ENCODE measurements around the gene BYSL.

GRCh38 chr6:41939848-41940758, 18.8 kb downstream of the BYSL start:
- TF ChIP-seq CTCF (IDR thresholded peaks at IDR 0.05; ENCODE audit: insufficient read depth, low read length, poor library complexity, severe bottlenecking) = no peak
- no peak for TF ChIP-seq EZH2phosphoT487 (conservative IDR thresholded peaks at IDR 0.05; ENCODE audit: low read length)
